Activated T-helper 1 cell treated with anti-CD3 and anti-CD28 coated beads, Interleukin-12 subunit alpha, Interleukin-12 subunit beta, Interleukin-2, Interleukin-4 antibody, amounts not matched to agents 30 ng/mL and 10 ng/mL and 1 ng/mL, durations not matched to agents 14 hours and 24 hours and 36 hours (primary cell): ENCODE results near the gene TSR1. TPM values are rescaled to one million over a fixed set of nuclear protein-coding genes. Genes with fewer than 3 reads are reported as not detected.
A peak's percentile ranks its signal among the peaks of the same experiment; 100 is the strongest.
"Not testable (repeated sequence)": the region's sequence is repeated elsewhere in the genome, so short reads cannot be mapped to it uniquely, and the experiment has no call there.

Experiments used
- DNase-seq: peaks from one replicate; pipeline ENCODE4 v3.0.0; 2021; ENCODE audit warnings: low spot score
- H3K27ac Mint-ChIP-seq: one replicate; pipeline ENCODE4 v1.8.0; 2021; ENCODE audit warnings: mild to moderate bottlenecking, mixed read lengths
- H3K27me3 Mint-ChIP-seq: one replicate; pipeline ENCODE4 v1.8.0; 2022; ENCODE audit warnings: mild to moderate bottlenecking, moderate library complexity, mixed read lengths; ENCODE audit not compliant: insufficient read depth
- H3K36me3 Mint-ChIP-seq: one replicate; pipeline ENCODE4 v1.8.0; 2021; ENCODE audit warnings: low read depth, mixed read lengths
- H3K4me1 Mint-ChIP-seq: one replicate; pipeline ENCODE4 v1.8.0; 2021; ENCODE audit warnings: low read depth, mixed read lengths
- H3K4me3 Mint-ChIP-seq: one replicate; pipeline ENCODE4 v1.8.0; 2021; ENCODE audit warnings: mild to moderate bottlenecking, moderate library complexity, mixed read lengths
- H3K9me3 Mint-ChIP-seq: one replicate; pipeline ENCODE4 v1.8.0; 2021; ENCODE audit warnings: mixed read lengths
- intact Hi-C: fragments of 100-400 bp; cut with micrococcal nuclease; formaldehyde crosslinking; loops from one replicate; pipeline ENCODE4 v1.15.1; 2024
- total RNA-seq: library from RNA; stranded (reverse); gene quantifications from 2 replicates; pipeline ENCODE4 v1.2.3, GENCODE V29; 2022

Gene TSR1
- total RNA-seq, 1 donor from 2014 or later: 91.3 TPM

DNA sequence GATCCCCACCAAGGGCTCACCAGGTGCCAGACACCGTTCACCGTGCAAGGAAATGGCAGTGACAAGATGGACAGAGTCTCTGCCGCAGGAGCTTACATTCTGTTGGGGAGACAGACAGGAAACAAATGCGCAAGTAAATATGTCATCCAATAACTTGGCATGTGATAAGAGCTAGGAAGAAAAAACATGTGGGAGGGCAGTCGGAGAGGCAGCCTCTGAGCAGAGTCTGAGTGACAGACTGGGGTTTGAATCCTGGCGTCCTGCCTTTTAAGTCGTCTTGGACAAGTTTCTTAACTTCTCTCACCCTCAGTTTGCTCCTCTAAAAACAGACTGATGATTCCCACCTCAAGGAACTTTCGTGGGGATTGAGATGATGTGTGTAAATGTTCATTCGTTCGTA is 8.3 kb upstream of the TSR1 start:
- H3K27ac Mint-ChIP-seq: no peak overlapping the region
- H3K36me3 Mint-ChIP-seq: peaks cover 9% of the 10 kb centered on the region
- no peaks in the 10 kb centered on the region for H3K9me3 Mint-ChIP-seq
- intact Hi-C loops: no loop called here
- no peak for DNase-seq
- H3K27me3 Mint-ChIP-seq: no peaks in the 10 kb centered on the region
- no peaks in the 10 kb centered on the region for H3K4me1 Mint-ChIP-seq
- no peak overlapping the region for H3K4me3 Mint-ChIP-seq

GRCh38 chr17:2343421-2343820 is 7.2 kb upstream of the TSR1 start:
- Mint-ChIP-seq H3K4me3 (no peak overlapping the region), H3K9me3 (no peaks in the 10 kb centered on the region), H3K4me1 (peaks cover 2% of the 10 kb centered on the region), H3K27me3 (no peaks in the 10 kb centered on the region), H3K27ac (no peak overlapping the region), H3K36me3 (peaks cover 9% of the 10 kb centered on the region)
- DNase-seq: no peak
- intact Hi-C loops: no loop called here

GRCh38 chr17:2338315-2338657 is 2.0 kb upstream of the TSR1 start:
- Mint-ChIP-seq H3K36me3 (peaks cover 7% of the 10 kb centered on the region), H3K9me3 (no peaks in the 10 kb centered on the region), H3K27me3 (no peaks in the 10 kb centered on the region), H3K4me3 (peak overlapping the region; percentile 87), H3K27ac (peak overlapping the region; percentile 68), H3K4me1 (peaks cover 5% of the 10 kb centered on the region)
- DNase-seq: no peak
- intact Hi-C loops: loop anchor here (5.0 to 10.0 kb wide), 3 partner anchors 79 to 973 kb away; partner anchors contain the start of gene PAFAH1B1

DNA sequence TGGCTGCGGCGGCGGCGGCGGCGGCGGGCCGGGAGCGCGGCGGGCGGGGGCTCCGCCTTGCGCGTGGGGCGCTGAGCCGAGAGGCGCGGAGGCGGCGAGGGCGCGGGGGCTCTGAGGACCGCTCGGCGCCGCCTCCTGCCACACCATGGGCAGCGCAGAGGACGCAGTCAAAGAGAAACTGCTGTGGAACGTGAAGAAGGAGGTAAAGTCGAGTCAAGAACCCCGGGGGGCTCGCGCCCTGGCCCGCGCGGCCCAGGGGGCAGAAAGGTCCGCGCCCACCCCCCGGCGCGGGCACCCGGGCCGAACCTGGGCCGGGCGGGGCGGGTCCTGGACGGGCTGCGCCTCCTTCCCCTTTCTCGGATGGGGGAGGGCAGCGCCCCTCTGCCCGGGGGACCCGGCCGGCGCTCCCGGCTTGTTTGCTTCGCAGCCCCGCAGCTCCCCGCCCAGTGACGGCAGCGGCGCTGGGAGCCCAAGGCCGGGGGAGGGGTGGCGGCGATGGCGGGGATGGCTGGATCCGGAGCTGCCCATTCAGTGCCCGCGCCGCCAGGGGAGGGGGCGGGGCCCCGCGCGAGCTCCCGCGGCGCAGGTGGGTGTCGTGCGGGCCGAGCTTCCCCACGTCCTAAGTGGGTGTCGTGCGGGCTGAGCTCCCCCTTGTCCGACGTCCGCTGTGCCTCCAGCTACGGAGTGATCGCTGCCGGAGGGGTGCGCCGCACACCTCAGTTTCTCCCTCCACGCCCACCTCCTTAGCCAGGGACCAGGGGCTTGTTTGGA is 1.5 kb upstream of the TSR1 start:
- H3K27ac Mint-ChIP-seq: peak overlapping the region; percentile 68
- peak; percentile 51 for DNase-seq
- peak overlapping the region; percentile 87 for H3K4me3 Mint-ChIP-seq
- no peaks in the 10 kb centered on the region for H3K27me3 Mint-ChIP-seq
- peaks cover 5% of the 10 kb centered on the region for H3K4me1 Mint-ChIP-seq
- H3K9me3 Mint-ChIP-seq: no peaks in the 10 kb centered on the region
- intact Hi-C loops: loop anchor here (2.0 to 10.0 kb wide), 6 partner anchors 55 to 973 kb away; partner anchors contain the start of genes METTL16 and PAFAH1B1
- H3K36me3 Mint-ChIP-seq: peaks cover 7% of the 10 kb centered on the region

DNA sequence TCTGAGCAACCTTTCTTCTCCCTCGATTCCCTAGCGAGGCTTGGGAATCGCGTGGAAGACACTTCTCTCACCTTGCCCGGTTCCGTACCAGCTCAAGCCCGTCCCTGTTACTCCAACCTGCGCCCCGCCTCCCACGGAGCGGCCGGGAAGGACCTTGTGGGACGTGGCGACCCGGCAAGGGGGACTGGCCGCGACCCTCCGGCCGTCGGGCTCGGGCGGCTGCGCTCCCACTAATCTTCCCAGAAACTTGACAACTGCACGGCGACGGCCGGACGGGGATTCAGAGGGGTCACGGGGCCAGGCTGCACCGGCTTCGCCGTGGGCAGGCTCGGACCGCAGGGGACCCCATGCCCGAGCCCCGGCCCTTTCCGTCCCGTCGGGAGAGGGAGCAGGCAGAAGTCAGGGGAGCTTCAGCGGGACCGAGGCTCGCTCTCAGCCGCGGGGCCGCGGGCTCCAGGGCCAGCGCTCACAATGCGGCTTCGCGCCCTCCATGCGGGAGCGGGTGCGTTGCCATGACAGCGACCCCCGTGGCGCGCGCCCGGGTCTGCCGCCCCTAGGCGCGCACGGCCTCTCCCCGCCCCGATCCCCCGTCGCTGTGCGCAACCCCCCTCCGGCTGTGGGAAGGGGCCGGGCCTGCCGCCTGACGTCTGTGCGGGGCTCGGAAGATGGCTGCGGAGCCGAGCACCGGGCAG is 741 bp upstream of the TSR1 start, which contains the start of gene SGSM2:
SGSM2 (plus strand) TSS at position 650 of the 692 bp plus-strand sequence. CDS start 188 bp downstream, outside the sequence.
- Mint-ChIP-seq H3K27ac (peak within 1 kb of the TSS; percentile 94), H3K27me3 (no peaks in the 10 kb centered on the region), H3K9me3 (no peaks in the 10 kb centered on the region), H3K36me3 (peaks cover 7% of the 10 kb centered on the region), H3K4me3 (peak within 1 kb of the TSS; percentile 87), H3K4me1 (peaks cover 5% of the 10 kb centered on the region)
- DNase-seq: peak; percentile 57
- intact Hi-C loops: loop anchor here (1.0 to 10.0 kb wide), 12 partner anchors 16 to 972 kb away; partner anchors contain the start of genes METTL16, MNT, PAFAH1B1 and PRPF8

DNA sequence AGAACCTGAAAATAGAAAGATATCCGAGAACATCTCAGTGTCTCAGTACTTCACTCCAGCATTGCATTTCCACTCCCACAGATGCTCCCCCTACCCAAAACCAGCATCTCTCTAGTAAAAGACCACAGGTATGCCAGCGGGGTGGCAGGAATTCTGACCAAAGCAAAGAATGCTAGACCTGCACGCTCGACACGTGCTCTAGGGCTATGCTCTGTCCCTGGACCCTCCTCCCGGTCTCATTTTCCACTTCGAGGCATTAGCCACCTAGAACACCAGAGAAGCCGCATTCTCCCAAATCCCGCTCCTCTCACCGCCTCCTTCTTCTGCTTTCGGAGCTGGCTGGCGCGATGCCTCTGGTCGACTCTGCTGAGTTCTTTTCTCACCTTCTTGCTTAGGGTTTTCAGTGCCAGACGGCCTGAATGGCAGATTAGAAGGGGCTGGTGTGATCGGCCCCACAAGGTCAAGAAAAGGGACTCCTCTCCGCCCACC is 487 bp downstream of the TSR1 start:
- Mint-ChIP-seq H3K27ac (peak overlapping the region; percentile 94), H3K27me3 (no peaks in the 10 kb centered on the region), H3K4me3 (no peak overlapping the region), H3K4me1 (peaks cover 6% of the 10 kb centered on the region), H3K36me3 (peaks cover 4% of the 10 kb centered on the region), H3K9me3 (no peaks in the 10 kb centered on the region)
- intact Hi-C loops: loop anchor here (1.0 to 10.0 kb wide), 12 partner anchors 18 to 971 kb away; partner anchors contain the start of genes METTL16, MNT, PAFAH1B1 and PRPF8
- no peak for DNase-seq

DNA sequence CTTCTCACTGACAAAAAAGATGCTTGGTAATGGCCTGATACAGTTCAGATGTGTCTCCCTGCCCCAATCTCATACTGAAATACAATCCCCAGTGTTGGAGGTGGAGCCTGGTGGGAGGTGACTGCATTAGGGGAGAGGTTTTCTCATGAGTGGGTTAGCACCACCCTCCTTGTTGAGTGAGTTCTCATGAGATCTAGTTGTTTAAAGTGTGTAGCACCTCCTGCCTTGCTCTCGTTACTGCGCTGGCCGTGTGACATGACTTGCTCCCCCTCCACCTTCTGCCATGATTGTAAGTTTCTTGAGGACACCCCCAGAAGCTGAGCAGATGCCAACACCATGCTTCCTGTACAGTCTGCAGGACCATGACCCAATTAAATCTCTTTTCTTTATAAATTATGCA is 5.0 kb downstream of the TSR1 start:
- Mint-ChIP-seq H3K4me1 (peaks cover 18% of the 10 kb centered on the region), H3K9me3 (no peaks in the 10 kb centered on the region), H3K27me3 (no peaks in the 10 kb centered on the region), H3K4me3 (no peak overlapping the region), H3K27ac (no peak overlapping the region), H3K36me3 (peaks cover 20% of the 10 kb centered on the region)
- no peak for DNase-seq
- intact Hi-C loops: loop anchor here (10.0 kb wide), 1 partner anchor 967 kb away; no protein-coding TSS in a partner anchor

DNA sequence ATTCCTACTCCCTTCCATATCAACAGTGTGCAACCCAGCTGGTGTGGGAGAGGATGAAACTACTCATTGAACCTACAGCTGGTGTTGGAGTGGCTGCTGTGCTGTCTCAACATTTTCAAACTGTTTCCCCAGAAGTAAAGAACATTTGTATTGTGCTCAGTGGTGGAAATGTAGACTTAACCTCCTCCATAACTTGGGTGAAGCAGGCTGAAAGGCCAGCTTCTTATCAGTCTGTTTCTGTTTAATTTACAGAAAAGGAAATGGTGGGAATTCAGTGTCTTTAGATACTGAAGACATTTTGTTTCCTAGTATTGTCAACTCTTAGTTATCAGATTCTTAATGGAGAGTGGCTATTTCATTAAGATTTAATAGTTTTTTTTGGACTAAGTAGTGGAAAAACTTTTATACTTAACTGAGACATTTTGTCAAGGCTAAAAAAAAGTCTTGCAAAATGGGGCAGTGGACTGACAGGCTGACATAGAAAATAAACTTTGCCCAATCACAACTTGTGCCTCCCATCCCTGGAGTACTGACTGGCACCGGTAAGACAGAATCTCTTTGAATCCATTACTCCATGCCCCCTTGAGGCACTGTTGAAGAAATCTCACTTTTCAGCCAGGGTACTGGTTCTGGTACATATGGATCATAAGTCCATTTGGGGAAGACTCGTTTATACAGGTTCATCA is 12.5 kb downstream of the TSR1 start:
- intact Hi-C loops: no loop called here
- no peaks in the 10 kb centered on the region for H3K4me1 Mint-ChIP-seq
- H3K27ac Mint-ChIP-seq: no peak overlapping the region
- no peaks in the 10 kb centered on the region for H3K9me3 Mint-ChIP-seq
- no peaks in the 10 kb centered on the region for H3K27me3 Mint-ChIP-seq
- no peak overlapping the region for H3K4me3 Mint-ChIP-seq
- peaks cover 51% of the 10 kb centered on the region for H3K36me3 Mint-ChIP-seq
- no peak for DNase-seq

DNA sequence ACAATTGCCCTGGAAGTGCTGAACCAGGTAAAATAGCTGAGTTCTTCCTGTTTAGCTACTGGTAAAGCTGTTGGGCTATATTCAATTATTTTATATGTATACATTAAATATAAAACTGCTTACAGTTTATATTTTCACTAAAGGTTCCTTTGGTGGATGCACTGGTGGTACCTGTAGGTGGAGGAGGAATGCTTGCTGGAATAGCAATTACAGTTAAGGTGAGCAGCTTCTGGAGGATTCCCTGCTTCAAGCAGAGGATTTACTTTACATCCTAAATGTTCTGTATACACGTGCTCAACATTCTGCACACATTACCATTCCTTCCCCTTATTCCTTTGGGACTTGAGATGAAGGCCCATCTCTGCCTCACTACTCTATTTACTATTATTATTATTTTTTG is 14.9 kb downstream of the TSR1 start:
- Mint-ChIP-seq H3K4me3 (no peak overlapping the region), H3K9me3 (no peaks in the 10 kb centered on the region), H3K4me1 (no peaks in the 10 kb centered on the region), H3K36me3 (peaks cover 47% of the 10 kb centered on the region), H3K27me3 (no peaks in the 10 kb centered on the region), H3K27ac (no peak overlapping the region)
- intact Hi-C loops: no loop called here
- no peak for DNase-seq

- H3K36me3 Mint-ChIP-seq: peaks cover 30% of the 10 kb centered on the region
- intact Hi-C loops: no loop called here
- H3K27ac Mint-ChIP-seq: no peak overlapping the region
- no peaks in the 10 kb centered on the region for H3K27me3 Mint-ChIP-seq
- no peak overlapping the region for H3K4me3 Mint-ChIP-seq
- H3K4me1 Mint-ChIP-seq: no peaks in the 10 kb centered on the region
- DNase-seq: no peak
- H3K9me3 Mint-ChIP-seq: no peaks in the 10 kb centered on the region
These were observed 17.2 kb downstream of the TSR1 start for GRCh38 chr17:2319051-2319450.

GRCh38 chr17:2317796-2318195 is 18.5 kb downstream of the TSR1 start:
- no peak for DNase-seq
- H3K27me3 Mint-ChIP-seq: no peaks in the 10 kb centered on the region
- H3K36me3 Mint-ChIP-seq: peaks cover 19% of the 10 kb centered on the region
- no peaks in the 10 kb centered on the region for H3K9me3 Mint-ChIP-seq
- H3K4me3 Mint-ChIP-seq: no peak overlapping the region
- intact Hi-C loops: no loop called here
- H3K27ac Mint-ChIP-seq: no peak overlapping the region
- no peaks in the 10 kb centered on the region for H3K4me1 Mint-ChIP-seq

- H3K27ac Mint-ChIP-seq, H3K9me3 Mint-ChIP-seq, intact Hi-C loops, H3K4me3 Mint-ChIP-seq, H3K27me3 Mint-ChIP-seq, H3K4me1 Mint-ChIP-seq, DNase-seq: not testable (repeated sequence)
- H3K36me3 Mint-ChIP-seq: peaks cover 16% of the 10 kb centered on the region
These were observed 19.4 kb downstream of the TSR1 start for GRCh38 chr17:2316916-2317205.

- H3K36me3 Mint-ChIP-seq: peaks cover 5% of the 10 kb centered on the region
- DNase-seq: no peak
These were observed 23.5 kb downstream of the TSR1 start for GRCh38 chr17:2312736-2313135.

More at GRCh38 chr17:2312736-2313135, 23.5 kb downstream of the TSR1 start:
- Mint-ChIP-seq H3K4me3 (no peak overlapping the region), H3K4me1 (peaks cover 6% of the 10 kb centered on the region), H3K9me3 (no peaks in the 10 kb centered on the region), H3K27me3 (no peaks in the 10 kb centered on the region), H3K27ac (no peak overlapping the region)
- intact Hi-C loops: no loop called here
